HG03108 (cell line): ENCODE data around the gene NEIL1.
"Not testable (repeated sequence)": the region's sequence is repeated elsewhere in the genome, so short reads cannot be mapped to it uniquely, and the experiment has no call there.

Experiments
- ATAC-seq: cut with Tn5 transposase; IDR thresholded peaks from one replicate; pipeline ENCODE4 v1.9.1; 2021; ENCODE audit warnings: moderate library complexity; ENCODE audit not compliant: unreplicated experiment

The NEIL1 gene

DNA sequence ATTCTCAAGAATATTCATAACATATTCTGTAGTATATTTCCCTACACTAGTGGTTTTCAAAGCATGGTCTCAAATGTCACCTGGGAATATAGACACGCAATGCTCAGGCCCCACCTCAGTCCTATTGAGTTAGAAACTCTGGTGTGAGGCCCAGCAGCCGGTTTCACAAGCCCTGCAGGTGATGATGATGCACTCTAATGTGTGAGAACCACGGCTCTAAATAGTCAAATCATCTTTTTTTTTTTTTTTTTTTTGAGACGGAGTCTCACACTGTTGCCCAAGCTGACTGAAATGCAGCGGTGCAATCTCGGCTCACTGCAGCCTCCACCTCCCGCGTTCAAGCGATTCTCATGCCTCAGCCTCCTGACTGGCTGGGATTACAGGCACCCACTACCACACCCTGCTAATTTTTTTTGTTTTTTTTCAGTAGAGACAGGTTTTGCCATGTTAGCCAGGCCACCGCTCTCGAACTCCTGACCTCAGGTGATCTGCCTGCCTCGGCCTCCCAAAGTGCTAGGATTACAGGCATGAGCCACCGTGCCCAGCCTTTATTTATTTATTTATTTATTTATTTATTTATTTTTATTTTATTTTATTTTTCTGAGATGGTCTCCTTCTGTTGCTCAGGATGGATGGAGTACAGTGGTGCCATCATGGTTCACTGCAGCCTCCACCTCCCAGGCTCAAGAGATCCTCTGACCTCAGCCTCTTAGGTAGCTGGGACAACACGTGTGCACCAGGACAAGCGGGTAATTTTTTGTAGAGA is 13.0 kb upstream of the NEIL1 start:
- not testable (repeated sequence) for ATAC-seq

DNA sequence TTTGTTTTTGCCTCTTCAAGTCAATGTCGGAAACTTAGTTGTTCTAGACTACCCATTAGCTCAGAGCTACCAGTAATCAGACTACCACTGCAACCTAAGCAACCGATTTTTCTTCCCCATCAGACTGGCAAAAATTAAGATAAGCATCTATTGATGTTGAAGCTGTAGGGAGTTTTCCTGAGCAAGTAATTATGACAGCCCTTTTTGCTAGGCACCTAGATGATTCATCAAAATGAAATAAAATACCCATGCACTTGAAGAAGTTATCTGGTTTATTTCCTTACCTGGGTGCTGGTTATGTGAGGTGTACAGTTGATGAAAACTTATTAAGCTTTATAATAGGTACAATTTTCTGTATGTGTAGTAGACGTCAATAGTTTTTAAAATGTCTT is 11.5 kb upstream of the NEIL1 start:
- ATAC-seq: no peak

- no peak for ATAC-seq
Measured at GRCh38 chr15:75335705-75336355, 11.0 kb upstream of the NEIL1 start, which contains the start of gene COMMD4. COMMD4 (plus strand) TSS chr15:75336063; CDS start chr15:75336090, 27 bp downstream.

DNA sequence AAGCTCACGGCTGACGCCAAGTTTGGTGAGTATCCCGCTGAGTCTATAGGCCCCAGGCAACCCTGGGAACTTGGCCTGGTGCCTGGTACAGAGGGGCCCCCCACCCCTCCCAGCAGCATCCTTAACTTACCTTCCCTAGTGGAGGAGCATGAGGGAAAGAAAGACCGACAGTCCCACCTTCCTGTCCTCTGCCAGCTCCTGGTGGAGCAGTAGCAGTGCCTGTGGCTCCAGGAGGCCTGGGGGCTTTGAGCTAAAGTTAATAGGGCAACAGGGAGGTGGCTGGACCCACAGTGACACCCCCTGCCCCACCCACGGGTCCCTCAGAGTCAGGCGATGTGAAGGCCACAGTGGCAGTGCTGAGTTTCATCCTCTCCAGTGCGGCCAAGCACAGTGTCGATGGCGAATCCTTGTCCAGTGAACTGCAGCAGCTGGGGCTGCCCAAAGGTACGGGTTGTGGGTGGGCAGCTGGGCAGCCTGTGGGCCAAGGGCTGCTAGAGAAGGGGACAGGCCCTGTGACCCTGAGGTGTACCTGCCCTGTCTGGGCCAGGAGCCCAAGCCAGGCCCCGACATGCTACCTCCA is 8.1 kb upstream of the NEIL1 start:
- no peak for ATAC-seq

GRCh38 chr15:75339531-75340240 is 7.2 kb upstream of the NEIL1 start:
- ATAC-seq: no peak

DNA sequence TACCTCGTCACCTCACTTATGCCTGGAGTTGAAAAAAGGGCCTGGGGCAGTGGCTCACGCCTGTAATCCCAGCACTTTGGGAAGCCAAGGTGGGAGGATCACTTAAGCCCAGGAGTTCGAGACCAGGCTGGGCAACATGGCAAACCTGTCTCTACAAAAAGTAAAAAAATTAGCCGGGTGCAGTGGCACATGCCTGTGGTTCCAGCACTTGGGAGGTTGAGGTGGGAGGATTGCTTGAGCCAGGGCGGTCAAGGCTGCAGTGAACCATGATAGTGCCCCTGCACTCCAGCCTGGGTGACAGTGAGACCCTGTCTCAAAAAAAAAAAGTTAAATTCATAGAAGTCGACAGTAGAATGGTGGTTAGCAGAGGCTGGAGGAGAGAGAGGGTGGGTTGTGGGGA is 4.6 kb upstream of the NEIL1 start:
- no peak for ATAC-seq

DNA sequence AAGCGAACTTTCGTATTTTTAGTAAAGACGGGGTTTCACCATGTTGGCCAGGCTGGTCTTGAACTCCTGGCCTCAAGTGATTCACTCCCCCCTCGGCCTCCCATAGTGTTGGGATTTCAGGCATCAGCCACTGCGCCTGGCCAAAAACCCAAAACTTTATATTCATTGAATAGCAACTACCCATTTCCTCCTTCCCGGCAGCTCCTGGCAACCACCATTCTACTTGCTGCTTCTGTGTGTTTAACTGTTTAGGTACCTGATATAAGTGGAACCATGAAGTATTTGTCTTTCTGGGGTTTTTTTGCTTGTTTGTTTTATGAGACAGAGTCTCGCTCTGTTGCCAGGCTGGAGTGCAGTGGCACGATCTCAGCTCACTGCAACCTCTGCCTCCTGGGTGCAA is 2.9 kb upstream of the NEIL1 start:
- not testable (repeated sequence) for ATAC-seq

- ATAC-seq: no peak
Measured at GRCh38 chr15:75347222-75348033, 589 bp downstream of the NEIL1 start.

- ATAC-seq: no peak
Measured at GRCh38 chr15:75348034-75348561, 1.3 kb downstream of the NEIL1 start.

DNA sequence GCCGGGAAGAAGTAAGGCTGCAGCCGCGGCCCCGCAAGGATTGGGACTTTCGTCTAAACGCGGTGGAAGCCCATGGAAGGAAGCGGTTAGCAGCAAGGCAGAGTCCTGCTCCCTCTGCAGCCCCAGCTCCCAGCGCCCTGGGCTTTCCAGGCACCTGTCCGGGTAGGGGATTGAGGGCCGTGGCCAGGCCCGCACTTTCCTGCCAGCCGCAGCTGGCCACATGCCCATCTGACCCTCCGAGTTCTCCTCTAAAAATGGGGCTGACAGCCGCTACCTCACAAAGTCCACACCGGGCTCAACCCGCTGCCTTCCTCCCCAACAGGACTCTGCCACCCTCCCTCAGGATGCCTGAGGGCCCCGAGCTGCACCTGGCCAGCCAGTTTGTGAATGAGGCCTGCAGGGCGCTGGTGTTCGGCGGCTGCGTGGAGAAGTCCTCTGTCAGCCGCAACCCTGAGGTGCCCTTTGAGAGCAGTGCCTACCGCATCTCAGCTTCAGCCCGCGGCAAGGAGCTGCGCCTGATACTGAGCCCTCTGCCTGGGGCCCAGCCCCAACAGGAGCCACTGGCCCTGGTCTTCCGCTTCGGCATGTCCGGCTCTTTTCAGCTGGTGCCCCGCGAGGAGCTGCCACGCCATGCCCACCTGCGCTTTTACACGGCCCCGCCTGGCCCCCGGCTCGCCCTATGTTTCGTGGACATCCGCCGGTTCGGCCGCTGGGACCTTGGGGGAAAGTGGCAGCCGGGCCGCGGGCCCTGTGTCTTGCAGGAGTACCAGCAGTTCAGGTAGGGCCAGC is 1.9 kb downstream of the NEIL1 start:
- no peak for ATAC-seq

DNA sequence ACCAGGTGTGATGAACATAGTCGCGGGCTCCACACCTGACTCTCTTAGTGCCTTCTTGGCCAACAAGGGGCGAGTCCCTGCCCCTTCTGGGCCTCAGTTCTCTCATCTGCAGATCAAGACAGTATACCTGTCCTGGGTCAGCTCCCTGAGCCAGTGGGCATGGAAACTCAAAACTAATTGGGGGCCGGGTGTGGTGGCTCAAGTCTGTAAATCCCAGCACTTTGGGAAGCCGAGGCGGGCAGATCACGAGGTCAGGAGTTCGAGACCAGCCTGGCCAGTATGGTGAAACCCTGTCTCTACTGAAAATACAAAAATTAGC is 2.5 kb downstream of the NEIL1 start:
- ATAC-seq: not testable (repeated sequence)

GRCh38 chr15:75349851-75350588 is 3.2 kb downstream of the NEIL1 start:
- no peak for ATAC-seq

- ATAC-seq: no peak
Measured at GRCh38 chr15:75350601-75351361, 3.9 kb downstream of the NEIL1 start.

- ATAC-seq: no peak
Measured at GRCh38 chr15:75352186-75353080, 5.6 kb downstream of the NEIL1 start.

GRCh38 chr15:75353604-75354003 is 6.8 kb downstream of the NEIL1 start:
- no peak for ATAC-seq

DNA sequence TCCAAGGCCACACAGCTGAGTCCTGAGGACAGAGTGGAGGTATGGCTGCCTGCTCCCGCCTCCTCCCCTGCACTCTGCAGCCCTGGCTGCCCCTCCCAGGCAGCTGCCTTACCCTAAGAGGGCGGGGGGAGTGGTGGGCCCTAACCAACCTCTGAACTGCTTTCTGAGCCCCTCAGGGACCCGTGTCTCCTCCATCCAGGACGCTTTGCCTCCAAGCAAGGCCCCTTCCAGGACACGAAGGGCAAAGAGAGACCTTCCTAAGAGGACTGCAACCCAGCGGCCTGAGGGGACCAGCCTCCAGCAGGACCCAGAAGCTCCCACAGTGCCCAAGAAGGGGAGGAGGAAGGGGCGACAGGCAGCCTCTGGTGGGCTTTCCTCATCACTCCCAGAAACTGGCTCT is 7.6 kb downstream of the NEIL1 start:
- no peak for ATAC-seq

GRCh38 chr15:75355369-75355768 is 8.5 kb downstream of the NEIL1 start:
- ATAC-seq: no peak
